GM19463 (cell line): ENCODE data around the gene ADIG.
"Not testable (repeated sequence)": the region's sequence is repeated elsewhere in the genome, so short reads cannot be mapped to it uniquely, and the experiment has no call there.

Source experiments
- ATAC-seq: cut with Tn5 transposase; IDR thresholded peaks from one replicate; pipeline ENCODE4 v1.9.1; 2021; ENCODE audit warnings: mild to moderate bottlenecking, moderate library complexity; ENCODE audit not compliant: unreplicated experiment

Gene ADIG

DNA sequence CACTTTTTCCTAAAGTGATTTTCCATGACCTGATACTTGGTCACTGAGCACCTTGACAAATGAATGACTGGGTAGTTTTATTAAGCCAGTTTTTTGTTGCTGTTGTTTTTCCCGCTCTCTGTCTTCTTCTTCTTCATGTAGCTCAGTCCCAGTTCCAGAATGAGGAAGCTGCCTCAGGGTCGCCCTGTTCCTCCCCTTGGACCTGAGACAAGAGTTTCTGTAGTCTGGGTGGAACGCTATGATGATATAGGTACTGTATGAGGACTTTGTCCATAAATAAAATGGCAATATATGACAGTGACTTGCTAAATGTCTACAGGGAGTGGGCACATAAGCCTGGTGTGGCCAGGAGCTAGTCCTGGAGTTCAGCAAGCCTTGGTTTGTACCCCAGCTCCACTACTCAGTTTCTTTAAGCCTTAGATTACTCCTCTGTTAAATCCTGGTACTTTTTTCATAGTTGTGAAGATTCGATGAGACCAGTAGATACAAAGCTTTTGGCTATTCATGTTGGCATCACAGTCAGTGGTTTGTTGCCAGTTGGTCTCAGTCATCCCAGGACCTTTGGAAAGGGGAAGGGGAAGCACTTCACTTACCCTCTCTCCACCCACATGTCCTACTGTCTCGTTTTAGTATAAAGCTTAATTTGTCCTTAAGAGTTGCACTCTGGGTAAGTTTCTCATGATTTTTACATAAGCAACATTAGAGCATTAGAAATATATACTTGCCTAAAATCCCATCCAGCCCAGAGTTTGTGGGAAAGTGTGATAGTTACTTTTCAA lies 11.1 kb upstream of the ADIG start:
- no peak for ATAC-seq

GRCh38 chr20:38573413-38573812 lies 7.6 kb upstream of the ADIG start:
- ATAC-seq: no peak

GRCh38 chr20:38579219-38579910 lies 1.6 kb upstream of the ADIG start:
- no peak for ATAC-seq

GRCh38 chr20:38579921-38580320 lies 1.1 kb upstream of the ADIG start:
- no peak for ATAC-seq

- no peak for ATAC-seq
These were observed 897 bp downstream of the ADIG start for GRCh38 chr20:38581830-38582358.

- no peak for ATAC-seq
These were observed 2.3 kb downstream of the ADIG start for GRCh38 chr20:38583306-38583705.

GRCh38 chr20:38584099-38584763 lies 3.2 kb downstream of the ADIG start:
- no peak for ATAC-seq

DNA sequence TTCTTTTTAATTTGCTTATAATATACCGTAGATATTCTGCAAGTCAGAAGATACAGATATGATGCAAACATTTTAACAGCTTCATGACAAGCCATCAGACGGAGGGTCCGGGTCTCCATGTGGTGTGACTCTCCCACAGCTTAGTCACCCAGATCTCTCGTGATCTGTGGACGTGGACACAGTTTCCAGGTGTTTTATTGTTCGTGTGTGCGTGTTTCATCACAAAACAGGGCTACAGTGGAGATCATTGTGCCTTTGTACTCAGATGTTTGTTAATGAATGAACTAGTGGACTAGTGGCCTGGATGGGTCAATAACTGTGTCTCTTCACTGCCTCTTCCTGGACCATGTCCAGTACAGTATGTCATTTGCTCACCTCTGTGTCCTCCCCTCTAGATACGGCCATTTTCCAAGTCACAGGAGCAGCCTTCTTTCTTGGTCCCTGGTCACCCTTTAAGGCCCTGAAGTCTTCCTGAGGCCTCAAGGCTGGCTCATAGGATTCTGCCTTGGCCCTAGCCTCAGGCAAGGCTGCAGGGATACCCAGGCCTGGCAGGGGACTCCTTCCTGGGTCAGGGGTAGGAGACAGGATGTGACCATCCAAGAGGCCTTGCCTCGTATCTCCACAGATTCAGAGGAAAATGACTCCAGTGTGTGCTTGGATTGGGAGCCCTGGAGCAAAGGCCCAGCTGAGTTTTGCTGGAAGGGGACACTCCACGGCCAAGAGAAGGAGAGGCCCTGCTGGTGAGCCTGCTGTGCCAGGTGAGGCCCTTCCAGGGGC lies 4.6 kb downstream of the ADIG start:
- ATAC-seq: no peak

DNA sequence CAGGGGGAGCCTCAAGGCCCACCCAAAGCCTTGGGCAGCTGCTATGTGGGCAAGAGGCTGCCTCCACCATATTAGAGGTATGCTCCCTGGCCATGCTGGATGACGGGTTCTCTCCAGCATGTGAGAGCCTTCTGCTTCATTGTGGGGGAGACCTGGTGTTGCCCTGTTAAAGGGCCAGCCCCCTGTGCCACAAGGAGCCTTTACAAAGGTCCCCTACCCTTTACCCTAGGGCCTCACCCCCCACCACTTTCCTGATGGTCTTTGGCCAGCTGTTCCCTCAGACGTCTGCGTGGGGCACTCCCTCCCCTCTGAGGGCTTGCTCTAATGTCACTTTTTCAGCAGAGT lies 5.2 kb downstream of the ADIG start:
- no peak for ATAC-seq

DNA sequence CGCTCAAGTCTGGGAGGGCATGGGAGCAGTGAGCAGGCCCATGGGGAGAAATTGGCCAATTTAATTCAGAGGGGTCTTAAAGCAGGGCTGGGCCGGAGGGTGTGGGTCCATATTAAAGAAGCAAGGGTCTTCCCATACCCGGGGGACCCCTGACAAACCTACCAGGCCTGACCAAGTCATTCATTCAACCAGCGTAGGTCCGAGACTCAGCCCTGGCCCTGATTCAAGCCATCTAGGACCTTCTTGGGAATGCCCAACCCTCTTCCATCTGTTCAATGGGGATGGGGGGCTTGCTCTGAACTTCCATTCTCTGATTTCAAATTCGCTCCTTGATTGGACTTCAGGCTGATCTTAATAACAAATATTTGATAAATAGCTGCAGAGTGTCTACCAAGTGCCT lies 7.3 kb downstream of the ADIG start:
- no peak for ATAC-seq

GRCh38 chr20:38589351-38589750 lies 8.4 kb downstream of the ADIG start:
- no peak for ATAC-seq

DNA sequence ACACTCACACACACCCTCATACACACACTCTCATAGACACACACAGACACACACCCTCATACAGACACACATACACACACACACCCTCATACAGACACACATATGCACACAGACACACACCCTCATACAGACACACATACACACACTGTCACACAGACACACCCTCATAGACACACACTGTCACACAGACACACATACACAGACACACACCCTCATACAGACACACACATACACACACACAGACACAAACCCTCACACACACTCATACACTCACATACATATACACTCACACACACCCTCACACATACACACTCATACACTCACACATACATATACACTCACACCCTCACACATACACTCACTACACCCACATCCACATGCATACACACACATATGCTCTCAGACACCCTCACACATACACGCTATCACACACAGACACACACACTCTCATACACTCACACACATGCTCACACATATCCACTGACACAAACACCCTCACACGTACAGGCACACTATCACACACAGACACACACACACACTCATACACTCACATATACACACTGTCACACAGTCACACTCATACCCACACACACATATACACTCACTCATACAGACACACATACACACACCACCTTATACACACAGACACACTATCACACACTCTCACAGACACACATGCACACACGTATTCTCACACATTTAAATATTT lies 9.1 kb downstream of the ADIG start:
- no peak for ATAC-seq

DNA sequence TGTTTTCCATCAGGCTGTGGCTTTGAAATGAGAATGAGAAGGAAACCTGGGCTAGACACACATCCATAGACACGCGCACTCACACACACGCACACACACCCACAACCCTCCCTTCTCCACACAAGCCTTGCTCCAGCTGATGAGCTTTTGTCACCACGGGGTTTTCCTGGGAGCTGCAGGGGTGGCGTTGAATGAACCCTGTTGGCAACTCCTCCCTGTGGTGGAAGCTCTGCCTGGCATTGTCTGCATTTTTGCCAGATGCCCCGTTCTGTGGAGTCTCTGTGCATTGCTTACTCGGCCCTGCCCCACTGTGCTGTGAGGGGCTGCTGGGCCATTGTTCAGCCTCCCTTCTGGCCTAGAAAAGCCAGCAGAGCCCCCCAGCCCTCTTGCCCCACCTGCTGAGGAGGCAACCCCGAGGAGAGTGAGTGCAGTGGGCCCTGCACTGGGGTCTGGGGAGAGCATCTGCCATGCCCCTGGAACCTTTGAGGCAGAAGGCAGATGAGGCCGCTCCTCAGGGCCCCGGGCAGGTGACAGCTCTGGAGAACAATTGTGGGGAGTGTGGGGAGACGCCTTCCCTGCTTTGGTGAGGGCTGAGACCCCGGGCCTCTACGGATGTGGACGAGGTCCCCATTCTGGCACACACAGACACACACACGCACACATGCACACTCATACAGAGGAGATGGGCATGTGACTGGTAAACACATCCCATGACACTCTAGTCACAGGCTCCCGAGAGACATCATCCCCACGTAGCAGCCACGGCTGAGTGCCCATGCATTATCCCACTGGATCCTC lies 9.9 kb downstream of the ADIG start:
- ATAC-seq: no peak

GRCh38 chr20:38591474-38592410 lies 10.7 kb downstream of the ADIG start:
- ATAC-seq: no peak

GRCh38 chr20:38592411-38592790 lies 11.4 kb downstream of the ADIG start:
- ATAC-seq: not testable (repeated sequence)

DNA sequence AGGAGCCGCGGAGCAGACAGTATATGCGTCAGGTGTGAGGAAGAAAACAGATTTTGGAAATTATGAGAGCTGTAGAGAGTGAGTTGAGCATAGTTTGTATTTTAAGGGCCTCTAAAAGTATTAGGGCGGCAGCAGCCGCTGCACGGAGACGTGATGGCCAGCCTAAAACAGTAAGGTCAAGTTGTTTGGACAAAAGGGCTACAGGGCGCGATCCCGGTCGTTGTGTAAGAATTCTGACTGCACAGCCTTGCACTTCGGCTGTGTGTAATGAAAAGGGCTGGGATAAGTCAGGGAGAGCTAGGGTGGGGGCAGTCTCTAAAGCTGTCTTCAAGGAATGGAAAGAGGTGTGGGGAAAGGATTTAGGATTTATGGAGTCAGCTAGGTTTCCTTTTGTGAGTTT lies 13.3 kb downstream of the ADIG start:
- ATAC-seq: not testable (repeated sequence)

GRCh38 chr20:38595886-38596285 lies 14.9 kb downstream of the ADIG start:
- ATAC-seq: not testable (repeated sequence)

DNA sequence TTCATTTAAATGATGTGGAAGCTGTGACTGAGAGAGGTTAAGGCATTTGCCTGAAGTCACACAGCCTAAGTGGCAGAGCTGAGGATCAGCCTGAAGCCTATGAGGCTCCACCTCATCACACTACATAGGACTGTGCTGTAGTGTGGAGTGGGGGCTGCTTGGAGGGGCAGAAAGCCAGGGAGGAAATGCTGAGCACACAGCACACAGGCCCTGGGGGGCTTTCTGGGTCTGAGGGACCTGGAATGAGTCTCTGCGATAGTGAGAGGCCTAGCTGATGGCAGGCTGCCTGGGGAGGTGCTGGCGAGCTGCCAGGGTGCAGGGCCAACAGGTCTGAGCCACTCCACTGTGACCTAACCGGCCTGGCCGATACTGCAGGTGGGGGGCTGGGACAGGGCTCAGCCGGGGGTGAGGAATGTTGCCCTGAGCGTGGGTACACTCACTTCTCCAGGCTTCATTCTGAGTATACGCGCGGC lies 18.4 kb downstream of the ADIG start:
- no peak for ATAC-seq
